Ascending aorta (tissue), 2 donors: ENCODE results near the gene GATAD2A. TPM values are rescaled to one million over a fixed set of nuclear protein-coding genes. Genes with fewer than 3 reads are reported as not detected.

ENCODE experiments used
- DNase-seq, 2 donors: peaks; one replicate each; pipeline ENCODE4 v3.0.0-alpha.2; 2019; ENCODE audit warnings: low spot score in 2 of 2
- H3K27ac ChIP-seq, 2 donors: fragments of 200-600 bp; sonication (generic); one replicate each; pipeline ENCODE4 v1.5.1; 2016 to 2017; ENCODE audit warnings: mild to moderate bottlenecking in 1 of 2
- H3K27me3 ChIP-seq: fragments of 200-600 bp; sonication (generic); one replicate; pipeline ENCODE4 v1.5.1; 2017
- H3K36me3 ChIP-seq, 2 donors: fragments of 200-600 bp; sonication (generic); one replicate each; pipeline ENCODE4 v1.5.1; 2016
- H3K4me1 ChIP-seq, 2 donors: fragments of 200-600 bp; sonication (generic); one replicate each; pipeline ENCODE4 v1.5.1; 2016 to 2017; ENCODE audit warnings: mild to moderate bottlenecking in 1 of 2
- H3K4me3 ChIP-seq, 2 donors: fragments of 200-600 bp; sonication (generic); one replicate each; pipeline ENCODE4 v1.5.1; 2016 to 2017; ENCODE audit warnings: mild to moderate bottlenecking in 1 of 2
- H3K9me3 ChIP-seq, 2 donors: fragments of 200-600 bp; sonication (generic); one replicate each; pipeline ENCODE4 v1.5.1; 2016
- intact Hi-C: fragments of 100-400 bp; cut with DNase I; formaldehyde crosslinking; loops from one replicate; pipeline ENCODE4 v1.15.1; 2023
- total RNA-seq: library from RNA; depleted of rRNA; stranded (reverse); fragments of >200 nt; gene quantifications from one replicate; pipeline ENCODE4 v1.1.0, GENCODE V29; 2016
- TF ChIP-seq, protein P1 (sequence below), 3 experiments: fragments of 200-600 bp in 2 of 3; fragments of 450-650 bp in 1 of 3; sonication (generic) in 2 of 3; IDR thresholded peaks; one replicate each; pipeline ENCODE4 v1.5.1; 2016 to 2019; ENCODE audit warnings: antibody characterized with exemption in 3 of 3, mild to moderate bottlenecking in 1 of 3, moderate library complexity in 1 of 3

Gene GATAD2A
- total RNA-seq, 1 donor from 2014 or later = 63.3 TPM

DNA sequence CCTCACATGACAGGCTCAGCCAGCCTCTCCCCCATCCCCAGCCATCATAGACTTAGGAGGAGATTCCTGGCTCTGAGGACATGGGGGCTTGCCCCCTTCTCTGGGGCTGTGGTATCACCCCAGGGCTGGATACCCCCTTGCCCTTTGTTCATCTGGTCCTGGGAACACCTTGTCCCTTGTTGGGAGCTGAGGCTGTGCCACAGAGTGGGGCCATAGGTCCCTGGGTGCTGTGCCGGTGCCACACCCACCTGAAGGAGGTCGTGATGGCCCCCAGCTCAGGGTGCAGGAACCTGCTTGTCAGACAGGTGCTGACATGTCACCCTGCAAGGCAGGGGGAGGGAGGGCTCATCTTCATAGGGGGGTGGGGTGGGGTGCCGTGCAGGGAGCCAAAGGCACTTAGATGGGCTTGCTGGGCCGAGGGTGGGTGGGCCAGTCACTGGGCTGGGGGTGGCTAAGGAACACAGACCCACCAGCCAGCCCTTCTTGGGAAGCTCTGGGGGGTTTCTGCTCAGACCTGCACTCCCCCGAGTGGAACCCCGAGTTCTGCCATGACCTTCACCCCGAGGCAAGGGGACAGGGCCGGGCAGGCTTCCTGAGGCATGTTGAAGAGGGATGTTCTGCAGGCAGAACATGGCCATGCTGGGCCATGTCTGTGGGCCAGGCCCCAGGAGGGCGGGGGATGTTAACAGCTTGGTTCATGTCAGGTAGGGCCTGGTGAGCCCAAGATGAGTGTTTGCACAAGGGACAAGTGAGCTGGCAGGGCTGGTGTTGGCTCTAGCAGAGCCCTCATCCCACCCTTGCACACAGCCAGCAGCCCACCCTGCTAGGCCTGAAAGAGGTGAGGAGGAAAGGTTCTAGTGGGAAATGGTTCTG is 81.8 kb downstream of the GATAD2A start:
- TF ChIP-seq, protein P1, sequence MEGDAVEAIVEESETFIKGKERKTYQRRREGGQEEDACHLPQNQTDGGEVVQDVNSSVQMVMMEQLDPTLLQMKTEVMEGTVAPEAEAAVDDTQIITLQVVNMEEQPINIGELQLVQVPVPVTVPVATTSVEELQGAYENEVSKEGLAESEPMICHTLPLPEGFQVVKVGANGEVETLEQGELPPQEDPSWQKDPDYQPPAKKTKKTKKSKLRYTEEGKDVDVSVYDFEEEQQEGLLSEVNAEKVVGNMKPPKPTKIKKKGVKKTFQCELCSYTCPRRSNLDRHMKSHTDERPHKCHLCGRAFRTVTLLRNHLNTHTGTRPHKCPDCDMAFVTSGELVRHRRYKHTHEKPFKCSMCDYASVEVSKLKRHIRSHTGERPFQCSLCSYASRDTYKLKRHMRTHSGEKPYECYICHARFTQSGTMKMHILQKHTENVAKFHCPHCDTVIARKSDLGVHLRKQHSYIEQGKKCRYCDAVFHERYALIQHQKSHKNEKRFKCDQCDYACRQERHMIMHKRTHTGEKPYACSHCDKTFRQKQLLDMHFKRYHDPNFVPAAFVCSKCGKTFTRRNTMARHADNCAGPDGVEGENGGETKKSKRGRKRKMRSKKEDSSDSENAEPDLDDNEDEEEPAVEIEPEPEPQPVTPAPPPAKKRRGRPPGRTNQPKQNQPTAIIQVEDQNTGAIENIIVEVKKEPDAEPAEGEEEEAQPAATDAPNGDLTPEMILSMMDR (IDR thresholded peaks at IDR 0.05) = no peak
- peak overlapping the region; percentile 86 to 96 for H3K27ac ChIP-seq
- no peak overlapping the region for H3K4me3 ChIP-seq
- intact Hi-C loops = loop anchor here (10.0 kb wide), 1 partner anchor 293 kb away; the partner anchor contains the start of genes BORCS8 and RFXANK
- DNase-seq = no peak
- peaks cover 1 to 2% of the 10 kb centered on the region in 2 donors for H3K36me3 ChIP-seq
- H3K4me1 ChIP-seq = peaks cover 15 to 28% of the 10 kb centered on the region in 2 donors
- no peaks in the 10 kb centered on the region for H3K27me3 ChIP-seq
- H3K9me3 ChIP-seq = no peaks in the 10 kb centered on the region

DNA sequence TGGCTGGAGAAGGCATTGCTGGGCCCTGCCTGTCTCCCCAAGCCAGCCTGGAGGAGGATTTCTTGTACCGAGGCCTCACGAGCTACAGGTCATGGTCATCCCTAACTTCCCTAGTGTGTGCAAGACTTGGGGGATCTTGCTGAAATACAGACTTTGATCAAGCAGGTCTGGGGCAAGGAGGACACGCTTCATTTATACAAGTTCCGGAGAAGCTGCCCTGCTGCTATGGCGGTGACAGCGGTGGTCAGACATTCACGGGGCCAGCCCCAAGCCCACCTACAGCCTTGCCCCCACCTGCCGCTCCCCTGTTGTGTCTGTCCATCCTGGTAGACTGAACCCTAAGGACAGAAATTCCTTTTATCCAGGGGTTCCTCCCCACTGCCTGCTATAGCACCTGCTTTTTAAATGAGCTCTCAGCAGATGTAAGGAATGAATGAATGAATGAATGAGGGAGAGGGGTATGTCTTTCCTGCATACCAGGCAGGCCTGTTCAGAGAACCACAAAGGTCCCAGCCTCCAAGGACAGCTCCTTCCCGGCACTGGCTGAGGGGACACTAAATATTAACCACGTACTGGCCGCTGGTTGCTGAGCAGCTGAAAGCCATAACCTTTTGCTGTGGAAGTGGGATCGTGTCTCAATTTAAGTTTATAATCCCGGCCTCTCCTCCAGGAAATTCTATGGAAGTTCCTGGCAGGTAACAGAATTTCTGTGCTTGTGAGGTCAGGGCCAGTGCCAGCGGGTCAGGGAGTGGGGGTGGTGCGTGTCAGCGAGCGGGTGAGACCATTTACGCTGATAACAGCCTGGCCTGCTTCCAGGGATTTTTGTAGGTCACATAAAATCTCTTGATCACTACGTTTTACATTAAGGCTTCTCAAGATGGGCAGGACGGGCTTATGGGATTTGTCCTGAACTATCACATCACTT is 82.7 kb downstream of the GATAD2A start:
- Histone ChIP-seq H3K27ac (peak overlapping the region; percentile 86 to 96), H3K4me1 (peaks cover 15 to 28% of the 10 kb centered on the region in 2 donors), H3K36me3 (peaks cover 10 to 11% of the 10 kb centered on the region in 2 donors), H3K9me3 (no peaks in the 10 kb centered on the region), H3K4me3 (peak overlapping the region; percentile 13 to 41), H3K27me3 (no peaks in the 10 kb centered on the region)
- no peak for DNase-seq
- TF ChIP-seq, protein P1 (IDR thresholded peaks at IDR 0.05) = no peak
- intact Hi-C loops = loop anchor here (10.0 kb wide), 1 partner anchor 293 kb away; the partner anchor contains the start of genes BORCS8 and RFXANK

DNA sequence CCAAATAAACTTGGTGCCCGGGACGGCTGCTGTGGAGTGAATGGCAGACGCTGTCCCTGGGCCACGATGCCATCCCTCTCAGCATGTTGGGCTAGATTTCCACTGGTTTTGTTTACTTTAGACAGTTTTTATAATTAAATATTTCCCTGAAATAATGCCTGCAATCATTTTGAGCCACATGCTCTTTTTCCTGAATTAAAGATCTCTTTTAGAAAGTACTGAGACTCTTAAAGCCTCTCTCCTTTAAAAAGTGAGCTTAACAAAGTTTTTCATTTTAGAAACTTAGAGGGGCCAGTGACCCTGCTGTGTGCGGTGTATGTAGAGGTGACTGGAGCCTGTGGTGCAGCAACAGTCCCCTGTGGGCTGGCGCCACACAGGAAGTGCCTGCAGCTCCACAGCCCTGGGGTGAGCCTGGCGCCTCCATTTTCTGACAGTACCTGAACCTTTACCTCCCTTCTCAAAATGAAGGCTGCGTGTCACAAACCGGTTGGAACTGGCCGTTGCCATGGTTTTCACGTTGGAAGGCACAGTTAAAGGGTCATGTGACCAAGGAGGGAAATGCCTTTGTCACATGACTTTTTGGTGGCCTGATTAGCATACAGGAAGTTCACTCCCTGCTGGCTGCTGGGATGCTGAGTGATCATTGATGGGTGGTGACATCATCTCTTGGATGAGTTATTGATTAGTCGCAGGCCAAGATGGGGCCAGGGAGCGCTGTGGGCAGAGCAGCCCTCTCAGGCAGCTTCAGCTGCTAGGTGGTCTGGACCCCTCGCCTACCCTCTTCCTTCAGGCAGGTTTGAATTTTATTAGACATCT is 83.6 kb downstream of the GATAD2A start:
- no peaks in the 10 kb centered on the region for H3K9me3 ChIP-seq
- no peaks in the 10 kb centered on the region for H3K27me3 ChIP-seq
- H3K36me3 ChIP-seq = peaks cover 19% of the 10 kb centered on the region in 2 donors
- intact Hi-C loops = loop anchor here (10.0 kb wide), 1 partner anchor 294 kb away; the partner anchor contains the start of genes BORCS8 and RFXANK
- peaks cover 15 to 28% of the 10 kb centered on the region in 2 donors for H3K4me1 ChIP-seq
- TF ChIP-seq, protein P1 (IDR thresholded peaks at IDR 0.05) = no peak
- peak overlapping the region; percentile 13 to 41 for H3K4me3 ChIP-seq
- peak; percentile 76 to 93 for DNase-seq
- peak overlapping the region; percentile 86 to 96 for H3K27ac ChIP-seq

DNA sequence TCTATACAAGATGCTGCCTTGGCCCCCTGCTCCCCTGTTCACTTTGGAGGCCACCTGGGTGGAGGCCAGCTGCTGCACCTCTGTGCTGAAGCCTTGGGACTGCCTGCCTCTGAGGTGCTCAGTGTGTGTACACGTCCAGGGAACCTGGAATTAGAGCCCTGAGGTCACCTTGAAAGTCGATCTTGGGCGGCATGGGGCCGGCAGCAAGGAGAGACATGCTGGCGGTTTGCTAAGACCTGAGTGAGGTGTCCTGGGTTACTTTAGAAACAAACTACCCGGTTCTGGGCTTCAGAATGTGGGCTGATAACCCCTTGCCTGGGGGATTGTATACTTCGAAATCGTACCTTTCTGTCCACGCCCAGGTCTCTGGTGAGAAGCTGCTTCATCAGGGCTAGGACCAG is 84.3 kb downstream of the GATAD2A start:
- peak overlapping the region in 1 of 2 donors; percentile 41 for H3K4me3 ChIP-seq
- intact Hi-C loops = loop anchor here (1.0 to 10.0 kb wide), 5 partner anchors 85 to 344 kb away; partner anchors contain the start of genes BORCS8, GATAD2A and RFXANK
- H3K27ac ChIP-seq = peak overlapping the region; percentile 86 to 96
- DNase-seq = no peak
- H3K4me1 ChIP-seq = peaks cover 15 to 28% of the 10 kb centered on the region in 2 donors
- TF ChIP-seq, protein P1 (IDR thresholded peaks at IDR 0.05) = no peak
- peaks cover 25 to 26% of the 10 kb centered on the region in 2 donors for H3K36me3 ChIP-seq
- no peaks in the 10 kb centered on the region for H3K9me3 ChIP-seq
- H3K27me3 ChIP-seq = no peaks in the 10 kb centered on the region
